ENCODE results near the gene GRK7. TPM values are rescaled to one million over a fixed set of nuclear protein-coding genes. Genes with fewer than 3 reads are reported as not detected.

Gene GRK7
- total RNA-seq, 1 donor from 2014 or later: 0.10 TPM

DNA sequence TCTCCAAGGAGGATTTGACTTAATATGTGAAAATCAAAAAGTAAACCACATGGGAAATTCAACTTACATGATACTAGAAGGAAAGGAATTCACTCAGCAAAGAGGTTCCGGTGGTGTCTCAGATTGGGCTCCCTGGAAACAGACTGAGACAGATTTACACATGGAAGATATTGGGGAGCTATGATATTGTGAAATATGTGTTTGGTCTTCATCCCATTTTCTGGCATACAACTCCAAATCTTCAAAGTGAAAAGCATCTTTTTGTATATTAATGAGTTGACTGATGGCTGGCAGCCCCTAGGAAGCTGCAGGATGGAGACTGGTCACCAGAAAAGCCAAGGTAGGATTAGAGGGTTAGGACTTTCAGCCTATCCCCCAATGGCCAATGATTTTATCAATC, 29.3 kb downstream of the GRK7 start:
- no peak overlapping the region for H3K4me3 Mint-ChIP-seq (ENCODE audit: unreplicated experiment)
- H3K36me3 Mint-ChIP-seq (ENCODE audit: low read depth, unreplicated experiment): no peaks in the 10 kb centered on the region
- H3K9me3 Mint-ChIP-seq (ENCODE audit: unreplicated experiment): no peaks in the 10 kb centered on the region
- TF ChIP-seq, protein P1, sequence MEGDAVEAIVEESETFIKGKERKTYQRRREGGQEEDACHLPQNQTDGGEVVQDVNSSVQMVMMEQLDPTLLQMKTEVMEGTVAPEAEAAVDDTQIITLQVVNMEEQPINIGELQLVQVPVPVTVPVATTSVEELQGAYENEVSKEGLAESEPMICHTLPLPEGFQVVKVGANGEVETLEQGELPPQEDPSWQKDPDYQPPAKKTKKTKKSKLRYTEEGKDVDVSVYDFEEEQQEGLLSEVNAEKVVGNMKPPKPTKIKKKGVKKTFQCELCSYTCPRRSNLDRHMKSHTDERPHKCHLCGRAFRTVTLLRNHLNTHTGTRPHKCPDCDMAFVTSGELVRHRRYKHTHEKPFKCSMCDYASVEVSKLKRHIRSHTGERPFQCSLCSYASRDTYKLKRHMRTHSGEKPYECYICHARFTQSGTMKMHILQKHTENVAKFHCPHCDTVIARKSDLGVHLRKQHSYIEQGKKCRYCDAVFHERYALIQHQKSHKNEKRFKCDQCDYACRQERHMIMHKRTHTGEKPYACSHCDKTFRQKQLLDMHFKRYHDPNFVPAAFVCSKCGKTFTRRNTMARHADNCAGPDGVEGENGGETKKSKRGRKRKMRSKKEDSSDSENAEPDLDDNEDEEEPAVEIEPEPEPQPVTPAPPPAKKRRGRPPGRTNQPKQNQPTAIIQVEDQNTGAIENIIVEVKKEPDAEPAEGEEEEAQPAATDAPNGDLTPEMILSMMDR (IDR thresholded peaks at IDR 0.05; ENCODE audit: unreplicated experiment): no peak
- no peak for DNase-seq (ENCODE audit: low spot score)
- H3K4me1 Mint-ChIP-seq (ENCODE audit: unreplicated experiment): peaks cover 35% of the 10 kb centered on the region
- peaks cover 10% of the 10 kb centered on the region for H3K27me3 Mint-ChIP-seq (ENCODE audit: unreplicated experiment)
- H3K27ac Mint-ChIP-seq (ENCODE audit: unreplicated experiment): no peak overlapping the region

DNA sequence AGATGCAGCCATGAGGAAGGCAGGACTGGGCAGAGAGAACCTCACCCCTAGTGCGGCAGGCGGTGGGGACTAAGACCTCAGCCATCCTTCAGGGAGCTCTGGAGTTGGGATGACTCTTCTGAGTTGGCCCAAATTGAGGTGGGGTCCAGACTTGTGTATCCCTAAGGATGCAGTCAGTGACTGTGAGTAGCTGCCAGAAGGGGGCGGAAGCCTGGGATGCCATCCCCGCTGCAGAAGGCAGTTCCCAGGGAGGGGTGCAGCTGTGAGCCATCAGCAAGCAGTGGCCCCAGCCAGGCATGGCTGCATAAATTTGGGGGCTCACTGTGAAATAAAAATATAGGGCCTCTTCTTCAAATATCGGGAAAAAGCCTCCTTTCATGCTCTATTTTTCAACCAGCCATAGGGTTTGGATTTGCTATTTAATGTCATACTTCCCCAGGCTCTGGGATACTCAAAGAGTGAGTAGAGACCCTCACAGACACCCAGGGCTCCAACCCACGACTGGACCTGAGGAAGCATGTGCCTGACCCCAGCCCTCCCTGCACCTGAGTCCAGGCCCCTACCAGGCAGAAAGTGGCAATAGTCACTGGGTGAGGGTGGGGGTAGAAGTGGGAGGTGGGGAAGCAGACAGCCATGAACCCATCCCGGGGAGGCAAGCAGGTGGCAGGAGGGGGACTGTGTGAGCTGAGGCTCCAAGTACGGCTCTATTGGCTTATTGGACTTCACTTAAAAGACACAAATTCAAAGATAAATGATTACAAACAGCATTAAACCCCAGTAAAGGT, 30.5 kb downstream of the GRK7 start:
- H3K27ac Mint-ChIP-seq (ENCODE audit: unreplicated experiment): no peak overlapping the region
- peaks cover 10% of the 10 kb centered on the region for H3K27me3 Mint-ChIP-seq (ENCODE audit: unreplicated experiment)
- DNase-seq (ENCODE audit: low spot score): no peak
- H3K9me3 Mint-ChIP-seq (ENCODE audit: unreplicated experiment): no peaks in the 10 kb centered on the region
- no peak overlapping the region for H3K4me3 Mint-ChIP-seq (ENCODE audit: unreplicated experiment)
- H3K36me3 Mint-ChIP-seq (ENCODE audit: low read depth, unreplicated experiment): no peaks in the 10 kb centered on the region
- TF ChIP-seq, protein P1 (IDR thresholded peaks at IDR 0.05; ENCODE audit: unreplicated experiment): no peak
- peaks cover 47% of the 10 kb centered on the region for H3K4me1 Mint-ChIP-seq (ENCODE audit: unreplicated experiment)

DNA sequence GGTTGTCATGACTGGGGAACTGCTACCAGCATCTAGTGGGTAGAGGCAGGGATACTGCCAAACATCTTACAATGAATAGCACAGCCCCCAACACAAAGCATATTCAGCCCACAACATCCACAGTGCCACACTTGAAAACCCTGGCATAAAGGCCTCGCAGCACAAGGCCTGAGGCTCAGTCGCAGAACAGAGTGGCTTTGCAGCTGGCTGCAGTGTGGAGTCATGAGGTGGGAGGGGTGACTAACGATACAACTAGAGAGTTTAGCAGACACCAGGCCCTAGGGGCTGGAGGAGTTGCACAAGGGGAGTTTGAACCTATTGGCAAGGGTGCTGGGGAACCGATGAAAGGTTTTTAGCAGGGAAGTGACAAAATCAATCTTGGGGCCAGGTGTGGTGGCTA, 32.1 kb downstream of the GRK7 start:
- Mint-ChIP-seq H3K9me3 (ENCODE audit: unreplicated experiment) (no peaks in the 10 kb centered on the region), H3K36me3 (ENCODE audit: low read depth, unreplicated experiment) (peaks cover 3% of the 10 kb centered on the region), H3K27ac (ENCODE audit: unreplicated experiment) (no peak overlapping the region), H3K4me1 (ENCODE audit: unreplicated experiment) (peaks cover 62% of the 10 kb centered on the region), H3K27me3 (ENCODE audit: unreplicated experiment) (peaks cover 10% of the 10 kb centered on the region), H3K4me3 (ENCODE audit: unreplicated experiment) (peak overlapping the region; percentile 83)
- TF ChIP-seq, protein P1 (IDR thresholded peaks at IDR 0.05; ENCODE audit: unreplicated experiment): no peak
- no peak for DNase-seq (ENCODE audit: low spot score)

DNA sequence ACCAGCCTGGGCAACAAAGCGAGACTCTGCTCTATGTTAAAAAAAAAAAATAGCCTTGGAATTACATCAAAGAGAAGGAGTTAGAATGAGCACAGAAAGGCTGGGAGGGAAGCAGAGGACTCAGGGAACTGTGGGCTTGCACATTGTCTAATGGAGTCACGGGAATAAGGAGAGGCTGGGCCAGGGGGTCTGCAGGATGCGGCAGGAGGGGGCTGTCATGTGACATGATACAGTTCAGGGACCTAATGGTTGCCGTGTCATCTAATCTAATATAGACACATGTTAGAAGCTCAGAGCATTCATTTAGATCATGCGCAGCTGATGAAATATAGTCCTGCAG, 32.5 kb downstream of the GRK7 start:
- peak overlapping the region; percentile 78 for H3K27ac Mint-ChIP-seq (ENCODE audit: unreplicated experiment)
- H3K4me3 Mint-ChIP-seq (ENCODE audit: unreplicated experiment): peak overlapping the region; percentile 83
- TF ChIP-seq, protein P1 (IDR thresholded peaks at IDR 0.05; ENCODE audit: unreplicated experiment): no peak
- DNase-seq (ENCODE audit: low spot score): no peak
- no peaks in the 10 kb centered on the region for H3K9me3 Mint-ChIP-seq (ENCODE audit: unreplicated experiment)
- peaks cover 7% of the 10 kb centered on the region for H3K36me3 Mint-ChIP-seq (ENCODE audit: low read depth, unreplicated experiment)
- H3K4me1 Mint-ChIP-seq (ENCODE audit: unreplicated experiment): peaks cover 66% of the 10 kb centered on the region
- peaks cover 10% of the 10 kb centered on the region for H3K27me3 Mint-ChIP-seq (ENCODE audit: unreplicated experiment)

DNA sequence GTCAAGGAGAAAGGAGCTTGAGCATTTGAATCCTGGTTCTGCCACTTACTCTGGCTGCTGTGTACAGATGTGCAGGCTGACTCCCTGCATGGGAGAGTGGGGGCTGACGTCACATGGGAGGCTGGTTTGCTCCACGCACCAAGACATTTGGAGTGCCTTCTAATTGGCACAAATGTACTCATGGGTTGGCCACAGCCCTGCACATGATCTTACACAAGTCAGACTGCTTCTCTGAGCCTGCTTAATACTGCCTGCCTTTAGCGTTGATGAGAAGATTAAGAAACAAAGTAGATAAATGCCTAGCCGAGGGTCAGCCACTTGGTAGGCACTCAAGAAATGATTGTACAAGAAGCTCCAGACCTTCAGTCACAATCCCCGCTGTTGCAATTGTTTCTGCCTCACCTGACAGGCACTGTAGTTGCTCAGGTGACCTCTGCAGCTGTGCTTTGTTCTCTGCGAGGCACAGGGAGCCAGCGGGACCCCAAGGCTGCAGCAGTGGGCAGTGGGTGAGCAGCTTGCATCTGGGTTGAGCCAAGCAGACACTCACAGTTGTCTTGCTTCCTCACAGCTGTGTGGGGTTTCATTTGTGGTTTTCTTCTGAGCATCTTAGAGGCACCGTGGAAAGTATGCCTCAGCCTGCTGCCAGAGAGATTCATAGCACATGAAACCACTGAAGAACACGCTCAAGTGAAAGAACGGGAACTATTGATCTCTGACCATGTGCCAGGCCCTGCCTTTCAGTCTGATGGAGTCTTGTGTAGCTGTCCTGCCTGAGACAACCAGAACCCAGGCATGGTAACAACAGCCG, 33.1 kb downstream of the GRK7 start:
- H3K4me1 Mint-ChIP-seq (ENCODE audit: unreplicated experiment): peaks cover 66% of the 10 kb centered on the region
- H3K9me3 Mint-ChIP-seq (ENCODE audit: unreplicated experiment): no peaks in the 10 kb centered on the region
- no peak for DNase-seq (ENCODE audit: low spot score)
- H3K4me3 Mint-ChIP-seq (ENCODE audit: unreplicated experiment): peak overlapping the region; percentile 37
- peaks cover 7% of the 10 kb centered on the region for H3K36me3 Mint-ChIP-seq (ENCODE audit: low read depth, unreplicated experiment)
- H3K27me3 Mint-ChIP-seq (ENCODE audit: unreplicated experiment): peaks cover 10% of the 10 kb centered on the region
- TF ChIP-seq, protein P1 (IDR thresholded peaks at IDR 0.05; ENCODE audit: unreplicated experiment): no peak
- peak overlapping the region; percentile 99 for H3K27ac Mint-ChIP-seq (ENCODE audit: unreplicated experiment)

Measured in endothelial cell (in vitro differentiated cells).